ENCODE results near the gene EPM2A.

The EPM2A gene

DNA sequence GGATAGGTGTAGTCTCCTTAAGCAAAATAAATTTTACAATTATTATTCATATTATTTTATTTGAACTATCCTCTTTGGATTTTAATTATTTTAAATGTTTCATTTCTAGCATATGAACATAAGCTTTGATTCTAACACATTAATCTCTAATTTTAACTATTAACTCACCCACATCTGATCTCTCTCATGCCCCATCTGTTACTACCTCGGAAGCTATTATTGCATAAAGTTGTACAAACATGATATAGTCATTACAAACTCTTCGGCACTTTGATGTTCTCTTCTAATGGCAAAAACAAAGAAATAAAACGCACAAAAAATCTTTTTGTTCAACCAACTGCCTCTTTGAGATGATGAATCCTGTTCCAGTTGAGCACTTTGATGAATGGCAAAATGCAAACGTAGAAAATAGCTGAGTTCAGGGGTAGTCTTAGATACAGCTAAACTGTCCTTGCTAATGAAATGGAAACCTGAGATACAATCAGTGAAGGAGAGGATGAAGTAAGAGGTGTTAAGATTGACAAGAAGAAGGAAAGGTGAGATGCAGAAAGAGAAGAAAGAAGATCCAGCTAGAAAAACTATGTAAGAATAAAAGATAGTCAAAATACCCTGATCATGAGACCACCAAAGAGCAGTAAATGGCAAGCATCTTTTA is 41.1 kb downstream of the EPM2A start:
- Histone ChIP-seq H3K9ac (ENCODE audit: low read depth, low read length, poor library complexity, severe bottlenecking) (no peak overlapping the region), H3K4me1 (ENCODE audit: insufficient read depth, low read length, poor library complexity, severe bottlenecking) (no peaks in the 10 kb centered on the region), H3K27me3 (ENCODE audit: insufficient read depth, low read length, poor library complexity, severe bottlenecking) (no peaks in the 10 kb centered on the region), H3K9me2 (replicated peaks; ENCODE audit: low read depth, low read length) (no peaks in the 10 kb centered on the region), H3K36me3 (ENCODE audit: insufficient read depth, low read length) (no peaks in the 10 kb centered on the region), H3K4me2 (ENCODE audit: low read depth, low read length, poor library complexity, severe bottlenecking) (no peak overlapping the region), H3F3A (ENCODE audit: low read depth) (no peaks in the 10 kb centered on the region), H4K20me1 (ENCODE audit: insufficient read depth, low read length, poor library complexity, severe bottlenecking) (no peaks in the 10 kb centered on the region), H3K4me3 (ENCODE audit: low read length, poor library complexity, severe bottlenecking) (no peak overlapping the region), H3K9me3 (ENCODE audit: insufficient read depth, low read depth, low read length) (0 out of 2 replicates have a peak, but pooled peaks cover 2% of the 10 kb centered on the region), H2AFZ (ENCODE audit: low read length) (no peak overlapping the region), H3K79me2 (ENCODE audit: insufficient read depth, low read length) (no peaks in the 10 kb centered on the region)
- TF ChIP-seq EZH2phosphoT487 (IDR thresholded peaks at IDR 0.05; ENCODE audit: borderline replicate concordance), result no peak
- TF ChIP-seq, protein P1, sequence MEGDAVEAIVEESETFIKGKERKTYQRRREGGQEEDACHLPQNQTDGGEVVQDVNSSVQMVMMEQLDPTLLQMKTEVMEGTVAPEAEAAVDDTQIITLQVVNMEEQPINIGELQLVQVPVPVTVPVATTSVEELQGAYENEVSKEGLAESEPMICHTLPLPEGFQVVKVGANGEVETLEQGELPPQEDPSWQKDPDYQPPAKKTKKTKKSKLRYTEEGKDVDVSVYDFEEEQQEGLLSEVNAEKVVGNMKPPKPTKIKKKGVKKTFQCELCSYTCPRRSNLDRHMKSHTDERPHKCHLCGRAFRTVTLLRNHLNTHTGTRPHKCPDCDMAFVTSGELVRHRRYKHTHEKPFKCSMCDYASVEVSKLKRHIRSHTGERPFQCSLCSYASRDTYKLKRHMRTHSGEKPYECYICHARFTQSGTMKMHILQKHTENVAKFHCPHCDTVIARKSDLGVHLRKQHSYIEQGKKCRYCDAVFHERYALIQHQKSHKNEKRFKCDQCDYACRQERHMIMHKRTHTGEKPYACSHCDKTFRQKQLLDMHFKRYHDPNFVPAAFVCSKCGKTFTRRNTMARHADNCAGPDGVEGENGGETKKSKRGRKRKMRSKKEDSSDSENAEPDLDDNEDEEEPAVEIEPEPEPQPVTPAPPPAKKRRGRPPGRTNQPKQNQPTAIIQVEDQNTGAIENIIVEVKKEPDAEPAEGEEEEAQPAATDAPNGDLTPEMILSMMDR (conservative IDR thresholded peaks at IDR 0.05; ENCODE audit: low read length), result no peak

DNA sequence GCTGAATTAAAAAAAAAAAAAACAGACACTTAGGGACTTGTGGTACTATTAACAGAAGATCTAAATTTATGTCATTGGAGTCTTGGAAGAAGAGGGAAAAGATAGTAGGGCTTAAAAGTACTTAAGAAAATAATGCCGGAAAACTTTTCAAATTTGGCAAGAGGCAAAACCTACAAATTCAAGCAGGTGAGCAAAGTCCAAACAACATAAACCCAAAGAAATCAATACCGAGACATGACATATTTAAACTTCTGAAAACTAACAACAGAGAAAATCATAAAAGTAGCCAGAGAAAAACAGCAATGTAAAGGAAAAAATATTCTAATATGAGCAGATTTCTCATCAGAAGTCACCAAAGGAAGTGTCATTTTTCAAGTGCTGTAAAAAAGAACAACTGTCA is 44.4 kb downstream of the EPM2A start:
- Histone ChIP-seq H3K9me3 (ENCODE audit: insufficient read depth, low read depth, low read length) (0 out of 2 replicates have a peak, but pooled peaks cover 2% of the 10 kb centered on the region), H3K4me1 (ENCODE audit: insufficient read depth, low read length, poor library complexity, severe bottlenecking) (no peaks in the 10 kb centered on the region), H2AFZ (ENCODE audit: low read length) (no peak overlapping the region), H3K9me2 (replicated peaks; ENCODE audit: low read depth, low read length) (no peaks in the 10 kb centered on the region), H3K79me2 (ENCODE audit: insufficient read depth, low read length) (no peaks in the 10 kb centered on the region), H3K27me3 (ENCODE audit: insufficient read depth, low read length, poor library complexity, severe bottlenecking) (no peaks in the 10 kb centered on the region), H3K9ac (ENCODE audit: low read depth, low read length, poor library complexity, severe bottlenecking) (no peak overlapping the region), H3F3A (ENCODE audit: low read depth) (no peaks in the 10 kb centered on the region), H3K4me2 (ENCODE audit: low read depth, low read length, poor library complexity, severe bottlenecking) (no peak overlapping the region), H3K4me3 (ENCODE audit: low read length, poor library complexity, severe bottlenecking) (no peak overlapping the region), H4K20me1 (ENCODE audit: insufficient read depth, low read length, poor library complexity, severe bottlenecking) (no peaks in the 10 kb centered on the region), H3K36me3 (ENCODE audit: insufficient read depth, low read length) (no peaks in the 10 kb centered on the region)
- TF ChIP-seq, protein P1 (conservative IDR thresholded peaks at IDR 0.05; ENCODE audit: low read length), result no peak
- no peak for TF ChIP-seq EZH2phosphoT487 (IDR thresholded peaks at IDR 0.05; ENCODE audit: borderline replicate concordance)

DNA sequence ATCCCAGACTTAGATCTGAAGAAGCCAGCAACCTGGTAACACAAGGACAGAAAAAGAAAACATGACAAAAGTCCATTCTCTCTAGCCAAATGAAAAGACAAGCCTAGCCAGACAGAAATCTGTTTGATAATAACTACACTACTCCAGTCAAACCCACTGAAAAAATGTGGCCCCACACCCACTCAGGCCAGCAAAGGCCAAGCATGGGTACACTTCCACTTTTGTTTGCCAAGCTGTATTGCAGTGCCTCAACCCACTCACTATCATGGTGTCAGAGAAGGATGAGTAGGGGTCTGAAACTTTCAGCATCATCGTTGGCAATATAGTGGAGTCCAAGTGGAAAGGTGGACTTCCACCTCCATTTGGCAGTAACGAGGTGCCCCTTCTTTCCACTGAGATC is 45.8 kb downstream of the EPM2A start:
- peaks cover 8% of the 10 kb centered on the region for H3K36me3 ChIP-seq (ENCODE audit: insufficient read depth, low read length)
- no peaks in the 10 kb centered on the region for H3K9me2 ChIP-seq (replicated peaks; ENCODE audit: low read depth, low read length)
- peaks cover 4% of the 10 kb centered on the region for H3K4me1 ChIP-seq (ENCODE audit: insufficient read depth, low read length, poor library complexity, severe bottlenecking)
- H3K9me3 ChIP-seq (ENCODE audit: insufficient read depth, low read depth, low read length), result 0 out of 2 replicates have a peak, but pooled peaks cover 2% of the 10 kb centered on the region
- H2AFZ ChIP-seq (ENCODE audit: low read length), result no peak overlapping the region
- H3K9ac ChIP-seq (ENCODE audit: low read depth, low read length, poor library complexity, severe bottlenecking), result no peak overlapping the region
- H3K4me3 ChIP-seq (ENCODE audit: low read length, poor library complexity, severe bottlenecking), result no peak overlapping the region
- no peak for TF ChIP-seq EZH2phosphoT487 (IDR thresholded peaks at IDR 0.05; ENCODE audit: borderline replicate concordance)
- TF ChIP-seq, protein P1 (conservative IDR thresholded peaks at IDR 0.05; ENCODE audit: low read length), result no peak
- H3K4me2 ChIP-seq (ENCODE audit: low read depth, low read length, poor library complexity, severe bottlenecking), result no peak overlapping the region
- H4K20me1 ChIP-seq (ENCODE audit: insufficient read depth, low read length, poor library complexity, severe bottlenecking), result no peaks in the 10 kb centered on the region
- H3K27me3 ChIP-seq (ENCODE audit: insufficient read depth, low read length, poor library complexity, severe bottlenecking), result no peaks in the 10 kb centered on the region
- H3K79me2 ChIP-seq (ENCODE audit: insufficient read depth, low read length), result no peaks in the 10 kb centered on the region
- H3F3A ChIP-seq (ENCODE audit: low read depth), result no peaks in the 10 kb centered on the region

Data from Loucy (cell line).